ENCODE data around the gene BSG. TPM values are rescaled to one million over a fixed set of nuclear protein-coding genes. Genes with fewer than 3 reads are reported as not detected.

Gene BSG
- polyA plus RNA-seq, 1 experiment: 404 TPM

- H3K27ac ChIP-seq (ENCODE audit: low read depth, low read length): no peak overlapping the region
- ChIA-PET POLR2A (interaction anchor here (0.7 kb wide), 1 partner anchor 40 kb away, joined by 4 read pairs; no protein-coding TSS in a partner anchor), CTCF (interaction anchor here (0.5 to 1.5 kb wide), 2 partner anchors 56 to 174 kb away, joined by 4 read pairs; no protein-coding TSS in a partner anchor)
- H3K27me3 ChIP-seq (ENCODE audit: control insufficient read depth, insufficient read depth, low read length): no peaks in the 10 kb centered on the region
- DNase-seq (ENCODE audit: low read depth, low spot score): no peak
- TF ChIP-seq CTCF (IDR thresholded peaks at IDR 0.05; ENCODE audit: low read depth, low read length): no peak
- peaks cover 5% of the 10 kb centered on the region; the same call in 1 of the 2 replicates for H3K9me3 ChIP-seq (ENCODE audit: control insufficient read depth, insufficient read depth, low read length)
- no peak overlapping the region for H3K4me3 ChIP-seq (ENCODE audit: low read depth, low read length)
Observed at GRCh38 chr19:566844-567243, 5.6 kb upstream of the BSG start.

GRCh38 chr19:567296-567900 lies 5.0 kb upstream of the BSG start:
- ChIA-PET POLR2A (no interaction called here), CTCF (no interaction called here)
- no peaks in the 10 kb centered on the region for H3K27me3 ChIP-seq (ENCODE audit: control insufficient read depth, insufficient read depth, low read length)
- no peak overlapping the region for H3K27ac ChIP-seq (ENCODE audit: low read depth, low read length)
- TF ChIP-seq CTCF (IDR thresholded peaks at IDR 0.05; ENCODE audit: low read depth, low read length): no peak
- H3K9me3 ChIP-seq (ENCODE audit: control insufficient read depth, insufficient read depth, low read length): peaks cover 5% of the 10 kb centered on the region; the same call in 1 of the 2 replicates
- H3K4me3 ChIP-seq (ENCODE audit: low read depth, low read length): no peak overlapping the region
- no peak for DNase-seq (ENCODE audit: low read depth, low spot score)

- POLR2A ChIA-PET: no interaction called here
- CTCF ChIA-PET: no interaction called here
Observed at GRCh38 chr19:570251-570686, 2.1 kb upstream of the BSG start.

GRCh38 chr19:570937-571565 lies 1.3 kb upstream of the BSG start:
- no peak for TF ChIP-seq CTCF (IDR thresholded peaks at IDR 0.05; ENCODE audit: low read depth, low read length)
- Histone ChIP-seq H3K27ac (ENCODE audit: low read depth, low read length) (peak overlapping the region; percentile 82), H3K27me3 (ENCODE audit: control insufficient read depth, insufficient read depth, low read length) (no peaks in the 10 kb centered on the region), H3K9me3 (ENCODE audit: control insufficient read depth, insufficient read depth, low read length) (peaks cover 5% of the 10 kb centered on the region; the same call in 1 of the 2 replicates), H3K4me3 (ENCODE audit: low read depth, low read length) (peak overlapping the region; percentile 67)
- DNase-seq (ENCODE audit: low read depth, low spot score): no peak
- POLR2A ChIA-PET: interaction anchor here (0.7 to 1.1 kb wide), 3 partner anchors 40 to 152 kb away, joined by 3 to 6 read pairs (median 3); partner anchors contain the start of gene CDC34
- CTCF ChIA-PET: no interaction called here

More at GRCh38 chr19:570251-570686, 2.1 kb upstream of the BSG start:
- Histone ChIP-seq H3K27me3 (ENCODE audit: control insufficient read depth, insufficient read depth, low read length) (no peaks in the 10 kb centered on the region), H3K4me3 (ENCODE audit: low read depth, low read length) (no peak overlapping the region), H3K9me3 (ENCODE audit: control insufficient read depth, insufficient read depth, low read length) (peaks cover 5% of the 10 kb centered on the region; the same call in 1 of the 2 replicates), H3K27ac (ENCODE audit: low read depth, low read length) (no peak overlapping the region)
- no peak for DNase-seq (ENCODE audit: low read depth, low spot score)
- no peak for TF ChIP-seq CTCF (IDR thresholded peaks at IDR 0.05; ENCODE audit: low read depth, low read length)

GRCh38 chr19:571566-571974 lies 826 bp upstream of the BSG start:
- peaks cover 5% of the 10 kb centered on the region; the same call in 1 of the 2 replicates for H3K9me3 ChIP-seq (ENCODE audit: control insufficient read depth, insufficient read depth, low read length)
- ChIA-PET CTCF (no interaction called here), POLR2A (interaction anchor here (0.6 to 1.7 kb wide), 6 partner anchors 12 to 207 kb away, joined by 3 to 13 read pairs (median 4); partner anchors contain the start of gene CDC34)
- no peak for DNase-seq (ENCODE audit: low read depth, low spot score)
- H3K27me3 ChIP-seq (ENCODE audit: control insufficient read depth, insufficient read depth, low read length): no peaks in the 10 kb centered on the region
- TF ChIP-seq CTCF (IDR thresholded peaks at IDR 0.05; ENCODE audit: low read depth, low read length): no peak
- H3K4me3 ChIP-seq (ENCODE audit: low read depth, low read length): peak overlapping the region; percentile 67
- peak overlapping the region; percentile 82 for H3K27ac ChIP-seq (ENCODE audit: low read depth, low read length)
